GM04504 (cell line): ENCODE data around the gene NTSR1.
A peak's percentile ranks its signal among the peaks of the same experiment; 100 is the strongest.

Experiments
- DNase-seq: peaks from one replicate; pipeline ENCODE4 v3.0.0-alpha.2; 2012; ENCODE audit warnings: low read depth

Gene NTSR1

DNA sequence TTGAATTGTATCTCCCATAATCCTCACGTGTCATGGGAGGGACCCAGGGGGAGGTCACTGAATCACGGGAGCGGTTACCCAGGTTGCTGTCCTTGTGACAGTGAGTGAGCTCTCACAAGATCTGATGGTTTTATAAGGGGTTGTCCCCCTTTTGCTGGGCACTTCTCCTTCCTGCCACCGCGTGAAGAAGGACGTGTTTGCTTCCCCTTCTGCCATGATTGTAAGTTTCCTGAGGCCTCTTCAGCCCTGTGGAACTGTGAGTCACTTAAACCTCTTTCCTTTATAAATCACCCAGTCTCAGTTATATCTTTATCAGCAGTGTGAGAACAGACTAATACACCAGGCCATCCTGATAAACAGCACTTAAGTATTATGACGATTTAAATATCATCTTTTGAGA, 78.7 kb downstream of the NTSR1 start:
- DNase-seq, result no peak

DNA sequence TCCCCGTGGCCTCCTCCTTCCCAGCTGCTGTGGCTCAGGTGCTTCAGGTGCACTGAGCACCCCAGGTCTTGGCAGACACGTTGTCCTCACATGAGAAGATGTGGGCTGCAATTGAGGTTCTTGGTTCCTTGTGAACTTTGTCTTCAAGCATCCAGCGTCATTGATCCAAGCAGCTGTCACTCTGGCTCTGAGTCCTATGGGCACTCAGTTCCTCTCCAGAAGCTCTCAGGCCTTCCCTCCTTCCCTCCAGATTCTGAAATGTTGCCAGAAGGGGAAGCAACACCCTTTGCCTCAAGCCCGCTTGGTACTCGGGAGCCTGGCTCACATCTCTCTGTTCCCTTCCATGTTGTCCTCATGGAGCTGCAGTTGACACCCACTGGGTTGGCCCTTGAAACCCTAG, 79.2 kb downstream of the NTSR1 start:
- DNase-seq, result no peak

DNA sequence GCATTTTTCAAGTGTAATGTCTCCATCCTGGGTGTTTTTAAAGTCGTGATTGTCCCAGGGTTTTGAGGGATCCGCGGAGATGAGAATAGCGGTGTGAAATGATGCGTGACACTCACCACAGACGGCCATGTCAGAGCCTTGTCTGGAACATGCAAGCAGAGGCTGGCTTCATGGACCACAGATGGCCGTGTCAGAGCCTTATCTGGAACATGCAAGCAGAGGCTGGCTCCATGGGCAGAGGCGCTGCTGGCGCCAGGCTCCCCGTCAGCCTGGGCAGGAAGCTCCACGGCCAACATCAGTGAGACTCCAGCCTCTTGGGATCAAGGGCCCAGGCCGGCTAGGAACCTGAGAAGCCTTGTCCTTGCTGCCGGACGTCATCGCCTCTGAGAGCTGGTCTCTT, 80.0 kb downstream of the NTSR1 start:
- no peak for DNase-seq

DNA sequence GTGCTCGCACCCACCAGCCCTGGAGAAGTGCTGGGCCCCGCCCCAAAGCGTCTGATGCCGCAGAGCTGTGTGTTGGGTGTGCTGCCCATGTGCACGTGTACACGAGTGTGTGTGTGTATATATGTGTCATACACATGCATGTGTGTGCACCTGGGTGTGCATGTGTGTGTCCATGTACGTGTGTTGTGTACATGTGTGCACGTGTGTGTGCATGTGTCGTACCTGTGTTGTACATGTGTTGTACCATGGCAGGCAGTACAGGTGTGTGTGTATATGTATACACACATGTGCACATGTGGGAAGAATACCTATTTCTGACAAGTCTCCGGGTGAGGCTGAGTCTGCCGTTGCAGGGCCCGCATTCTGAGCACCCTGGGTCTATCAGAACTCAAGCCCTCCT, 81.4 kb downstream of the NTSR1 start:
- no peak for DNase-seq

DNA sequence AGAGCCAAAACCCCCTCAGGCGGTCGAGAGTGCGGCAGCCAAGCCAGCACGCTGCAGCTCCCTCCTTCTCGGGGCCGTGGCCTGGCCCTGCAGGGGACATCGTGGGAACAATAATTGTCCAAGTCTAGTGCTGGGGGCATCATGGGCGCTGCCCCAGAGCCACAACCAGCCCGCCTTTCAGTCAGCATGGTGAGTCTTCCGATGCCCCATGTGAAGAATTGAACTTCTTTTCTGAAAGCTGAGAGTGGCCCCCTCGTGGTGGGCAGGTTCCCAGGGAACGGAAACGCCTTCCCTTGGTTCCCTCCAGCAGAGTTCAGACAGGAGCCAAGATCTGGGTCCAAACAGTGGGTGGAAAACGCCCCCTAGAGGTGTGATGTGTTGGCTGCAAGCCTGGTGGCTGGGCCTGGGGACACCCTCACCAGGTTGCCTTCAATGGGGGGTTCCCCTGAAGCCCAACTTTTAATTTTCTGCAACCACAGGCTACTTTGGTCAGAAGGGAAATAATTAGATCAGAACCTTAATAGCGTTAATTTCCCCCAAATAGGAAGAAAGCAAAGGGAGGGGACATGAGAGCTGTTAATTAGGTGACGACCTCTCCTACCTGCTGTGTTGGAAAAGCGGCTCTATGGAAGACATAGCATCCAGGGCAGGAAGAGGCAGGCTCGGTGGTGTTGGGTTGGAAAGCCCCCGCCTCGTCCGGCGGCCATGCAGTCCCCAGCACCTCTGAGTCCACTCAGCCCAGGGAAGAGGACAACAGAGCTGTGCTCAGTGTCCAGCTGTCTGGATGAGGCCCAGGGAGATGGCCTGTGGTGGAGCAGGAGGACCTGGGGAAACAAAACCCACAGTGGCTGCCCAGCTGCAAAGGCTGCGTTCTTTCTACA, 82.9 kb downstream of the NTSR1 start:
- peak; percentile 74 for DNase-seq

DNA sequence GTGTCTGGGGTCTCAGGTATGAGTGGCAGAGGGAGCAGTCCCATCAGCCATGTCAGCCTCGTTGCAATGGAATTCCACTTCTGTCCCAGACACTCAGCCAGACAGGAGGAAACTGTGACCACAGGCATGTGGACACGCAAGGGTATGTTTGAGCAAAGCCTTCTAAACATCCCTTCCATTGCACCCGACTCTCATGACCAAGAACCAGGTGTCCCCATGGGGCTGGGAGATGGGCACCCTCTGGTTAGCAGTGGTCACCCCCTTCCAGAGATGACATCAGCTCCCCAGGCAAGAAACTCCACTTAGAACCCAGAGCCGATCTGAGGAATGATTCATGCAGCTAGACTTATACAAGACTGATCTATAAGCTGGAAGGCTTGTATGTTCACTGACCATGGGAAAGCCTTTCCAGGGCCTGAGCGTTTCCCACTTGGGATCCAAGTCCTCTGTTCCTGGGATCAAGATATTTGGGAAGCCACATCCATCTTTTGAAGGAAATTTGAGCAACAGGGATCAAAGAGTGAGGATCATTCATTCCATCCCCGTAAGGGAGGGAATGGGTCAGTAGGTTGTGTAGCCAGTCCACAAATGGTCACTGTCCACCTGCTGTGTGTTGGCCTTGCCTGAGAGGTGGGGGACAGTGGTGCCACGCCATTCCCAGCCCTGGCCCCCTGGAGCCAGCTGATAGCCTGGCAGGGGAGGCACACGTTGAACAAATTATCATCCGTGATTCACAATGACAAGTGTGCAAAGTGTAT, 83.7 kb downstream of the NTSR1 start:
- no peak for DNase-seq

DNA sequence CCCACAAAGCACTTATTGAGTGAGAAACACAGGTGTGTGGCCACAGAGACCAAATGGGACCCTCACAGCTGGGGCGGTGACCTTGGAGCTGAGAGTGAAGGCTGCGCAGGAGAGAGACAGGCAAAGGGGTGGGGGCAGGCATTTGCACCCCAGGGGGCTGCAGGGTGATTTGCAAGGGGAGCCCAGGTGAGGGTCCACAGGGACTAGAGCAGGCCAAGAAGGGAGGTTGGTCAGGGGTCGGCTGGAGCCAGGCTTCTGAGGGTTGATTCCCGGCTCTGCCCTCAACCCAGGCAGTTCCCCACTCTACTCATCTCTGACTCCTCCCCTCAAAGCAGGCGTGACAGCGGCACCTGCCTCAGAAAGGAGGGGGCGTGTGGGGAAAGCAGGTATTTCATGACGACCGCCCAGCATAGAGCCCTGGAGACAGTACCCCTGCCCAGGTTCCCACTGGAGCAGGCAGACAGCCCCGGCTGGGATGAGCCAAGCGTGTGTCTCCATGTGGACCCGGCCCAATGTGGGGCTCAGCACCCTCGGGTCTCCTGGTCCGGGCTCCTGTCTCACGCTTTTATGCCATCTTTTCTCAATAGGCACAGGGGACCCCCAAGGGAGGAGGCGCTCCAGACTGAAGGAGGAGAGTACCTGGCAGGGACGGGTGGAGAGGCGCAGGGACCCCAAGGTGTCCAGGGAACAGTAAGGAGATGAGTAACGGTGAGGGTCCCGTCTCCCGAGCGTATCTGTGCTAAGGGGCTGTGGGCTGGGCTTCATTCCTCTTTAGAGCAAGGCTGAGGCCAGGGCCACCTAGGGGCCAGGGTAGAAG, 84.5 kb downstream of the NTSR1 start:
- DNase-seq, result no peak

DNA sequence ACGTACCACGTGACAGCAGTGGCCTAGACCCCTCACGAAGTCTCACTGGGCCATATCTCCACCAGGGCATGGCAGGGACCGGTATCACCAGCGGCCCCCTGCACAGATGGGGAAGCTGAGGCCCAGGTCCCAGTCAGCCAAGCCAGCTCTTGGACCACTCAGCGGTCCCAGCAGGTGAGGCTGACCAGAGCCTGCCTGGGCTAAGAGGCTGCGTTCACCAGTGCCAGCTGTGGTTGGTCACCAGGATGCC, 85.0 kb downstream of the NTSR1 start:
- DNase-seq, result no peak

DNA sequence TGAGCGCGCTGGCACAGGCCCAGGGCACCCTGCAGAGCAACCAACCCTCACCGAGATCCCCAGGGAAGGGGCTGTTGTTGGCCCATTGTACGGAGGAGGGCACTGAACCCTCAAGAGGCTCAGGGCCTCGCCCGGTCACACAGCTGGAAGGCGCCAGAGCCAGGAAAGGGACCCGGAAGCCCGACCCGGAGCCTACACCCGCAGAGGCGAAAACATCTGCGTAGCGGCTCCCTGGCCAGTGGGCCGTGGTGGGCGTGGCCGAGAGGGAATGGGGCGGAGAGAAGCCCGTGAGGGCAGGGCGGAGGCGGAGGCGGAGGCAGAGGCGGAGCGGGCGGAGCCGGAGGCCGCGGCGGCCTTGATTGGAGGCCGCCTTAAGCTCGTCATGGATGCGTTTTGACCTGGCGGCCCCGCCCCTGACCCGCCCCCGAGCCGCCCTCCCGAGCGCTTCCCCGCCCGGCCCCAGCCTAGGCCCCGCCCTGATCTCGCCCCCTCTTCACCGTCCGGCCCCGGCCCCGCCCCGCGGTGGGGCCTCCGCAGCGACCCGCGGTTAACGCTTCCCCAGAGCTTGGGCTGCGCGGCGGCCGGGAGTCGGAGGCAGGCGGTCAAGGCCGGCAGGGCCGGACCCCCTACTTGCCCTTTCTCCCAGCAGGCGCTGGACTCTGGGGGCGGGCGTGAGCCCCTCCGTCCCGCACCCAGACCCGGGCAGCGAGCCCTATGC, 85.5 kb downstream of the NTSR1 start:
- peak; percentile 89 for DNase-seq

DNA sequence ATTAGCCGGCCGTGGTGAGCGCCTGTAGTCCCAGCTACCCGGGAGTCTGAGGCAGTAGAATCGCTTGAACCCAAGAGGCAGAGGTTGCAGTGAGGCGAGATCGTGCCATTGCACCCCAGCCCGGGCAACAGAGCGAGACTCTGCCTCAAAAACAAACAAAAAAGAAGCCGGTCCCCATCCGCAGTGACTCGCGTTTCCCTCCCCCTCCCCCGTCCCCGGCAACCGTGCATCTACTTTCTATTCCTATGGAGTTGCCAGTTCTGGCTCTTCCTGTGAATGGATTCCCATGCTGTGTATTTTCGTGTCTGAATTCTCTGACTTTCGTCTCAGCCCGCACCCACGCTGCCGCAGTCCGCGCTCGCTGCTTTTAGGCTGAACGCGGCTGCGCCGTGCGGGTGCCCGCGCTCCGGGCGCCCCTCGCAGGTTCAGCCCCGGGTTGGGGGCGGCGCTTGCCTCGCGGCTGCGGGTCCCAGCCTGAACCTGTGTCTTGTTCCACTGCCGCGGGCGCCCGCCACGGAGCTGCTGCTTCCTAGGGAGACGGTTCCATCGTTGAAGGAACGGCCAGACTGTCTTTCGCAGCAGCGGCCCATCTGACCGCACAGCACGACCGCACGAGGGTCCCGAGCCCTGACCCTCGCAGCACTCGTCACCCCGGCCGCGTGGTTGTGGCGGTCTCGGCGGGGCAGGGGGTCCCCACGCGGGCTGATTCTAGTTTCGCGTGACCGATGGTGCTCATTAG, 86.6 kb downstream of the NTSR1 start:
- no peak for DNase-seq

DNA sequence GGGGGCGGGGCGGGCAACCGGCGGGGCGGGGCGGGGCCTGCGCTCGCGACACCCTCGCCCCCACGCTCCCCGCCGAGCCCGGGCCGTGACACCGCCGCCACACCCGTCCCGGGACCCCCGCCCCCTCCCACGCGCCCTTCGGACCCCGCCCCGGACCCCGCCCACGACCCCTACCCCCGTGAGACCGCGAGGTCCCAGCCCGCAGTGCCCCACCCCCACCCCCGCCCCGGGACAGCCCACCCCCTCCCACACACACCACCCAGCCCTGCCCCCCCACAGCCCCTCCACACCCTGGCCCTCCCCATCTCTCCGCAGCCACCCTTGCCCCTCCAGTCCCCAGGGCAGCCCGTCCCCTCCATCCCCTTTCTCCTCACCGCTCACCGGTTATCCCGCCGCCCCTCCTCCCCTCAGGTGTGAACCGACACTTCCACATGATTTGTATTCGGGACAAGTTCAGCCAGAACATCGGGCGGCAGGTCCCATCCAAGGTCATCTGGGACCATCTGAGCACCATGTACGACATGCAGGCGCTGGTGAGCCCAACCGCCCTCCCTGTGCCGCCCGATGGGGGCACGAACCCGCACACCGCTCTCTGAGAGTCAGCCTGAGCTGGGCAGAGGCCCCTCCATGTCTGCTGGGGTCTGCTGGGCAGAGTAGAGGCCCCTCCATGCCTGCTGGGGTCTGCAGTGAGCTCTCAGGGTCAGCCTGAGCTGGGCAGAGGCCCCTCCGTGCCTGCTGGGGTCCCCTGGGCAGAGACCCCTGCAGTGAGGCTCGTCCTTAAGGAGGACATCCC, 88.3 kb downstream of the NTSR1 start:
- DNase-seq, result no peak

DNA sequence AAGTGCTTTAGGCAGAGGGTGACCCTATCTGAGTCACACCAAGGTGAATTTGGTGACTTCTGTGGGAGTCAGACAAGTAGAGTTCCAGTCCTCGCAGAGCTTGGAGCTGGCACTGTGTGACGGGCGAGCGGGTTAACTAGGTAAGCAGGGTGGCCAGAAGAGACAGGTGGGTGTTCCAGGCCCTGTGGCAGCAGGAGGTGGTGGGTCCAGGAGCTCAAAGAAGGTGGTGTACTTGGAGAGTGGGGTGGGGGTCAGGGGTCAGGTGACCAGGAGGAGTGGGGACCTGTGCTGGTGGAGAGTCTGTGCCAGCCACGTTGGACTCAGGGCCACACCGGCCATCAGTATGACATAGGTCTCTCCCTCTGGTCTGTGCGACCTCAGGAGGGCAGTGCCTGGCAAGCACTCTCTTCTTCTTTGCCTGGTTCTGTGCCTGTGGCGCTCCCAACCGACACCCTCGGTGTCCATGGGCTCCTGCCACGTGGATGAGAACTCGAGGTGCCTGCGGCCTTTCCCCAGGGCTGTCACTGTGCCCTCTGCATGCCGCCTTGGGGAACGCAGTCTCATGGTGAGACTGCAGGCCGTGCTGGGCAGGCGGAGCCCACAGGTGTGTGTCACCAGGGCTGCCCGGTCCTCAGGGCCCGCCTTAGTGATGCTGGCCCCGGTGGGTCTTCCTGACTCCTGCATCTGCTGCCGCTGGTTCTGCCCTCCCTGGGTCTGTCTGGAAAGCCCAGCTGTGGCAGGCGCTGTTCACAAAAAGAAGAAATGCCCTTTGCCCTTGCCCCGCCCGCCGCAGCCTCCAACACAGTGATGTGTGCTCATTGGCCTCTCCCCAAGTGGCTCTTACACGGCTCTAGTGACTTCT, 89.3 kb downstream of the NTSR1 start:
- no peak for DNase-seq

DNA sequence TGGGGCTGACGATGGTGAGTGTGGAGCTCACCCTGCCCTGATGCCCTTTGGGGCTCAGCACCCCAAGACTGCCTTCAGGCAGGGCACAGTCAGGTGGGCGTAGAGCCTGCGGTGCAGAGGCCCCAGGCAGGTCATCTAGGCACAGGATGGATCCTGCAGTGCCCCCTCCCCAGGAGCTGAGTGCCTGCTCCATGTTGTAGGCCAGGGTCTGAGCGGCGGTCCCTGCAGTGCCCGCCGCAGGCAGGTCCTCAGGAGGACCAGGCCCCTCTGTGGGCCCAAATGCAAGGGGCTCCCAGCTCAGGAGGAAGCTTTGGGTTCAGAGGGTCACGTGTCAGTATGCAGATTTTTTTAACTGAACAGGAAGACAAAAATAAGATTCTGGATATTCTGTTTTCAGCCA, 90.4 kb downstream of the NTSR1 start:
- no peak for DNase-seq

DNA sequence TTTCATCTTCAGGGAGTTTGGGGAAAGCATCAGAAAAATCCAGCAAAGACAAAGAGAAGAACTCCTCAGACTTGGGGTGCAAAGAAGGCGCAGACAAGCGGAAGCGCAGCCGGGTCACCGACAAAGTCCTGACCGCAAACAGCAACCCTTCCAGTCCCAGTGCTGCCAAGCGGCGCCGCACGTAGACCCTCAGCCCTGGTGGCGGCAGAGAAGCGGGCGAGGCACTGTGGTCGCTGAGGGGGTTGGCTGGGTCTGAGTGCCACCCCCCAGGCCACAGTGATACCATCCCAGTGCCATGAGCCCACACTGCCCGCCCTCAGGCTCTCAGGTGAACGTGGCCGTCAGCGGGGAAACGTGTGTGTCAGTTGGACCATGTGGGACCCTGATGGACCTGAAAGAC, 90.8 kb downstream of the NTSR1 start:
- no peak for DNase-seq

DNA sequence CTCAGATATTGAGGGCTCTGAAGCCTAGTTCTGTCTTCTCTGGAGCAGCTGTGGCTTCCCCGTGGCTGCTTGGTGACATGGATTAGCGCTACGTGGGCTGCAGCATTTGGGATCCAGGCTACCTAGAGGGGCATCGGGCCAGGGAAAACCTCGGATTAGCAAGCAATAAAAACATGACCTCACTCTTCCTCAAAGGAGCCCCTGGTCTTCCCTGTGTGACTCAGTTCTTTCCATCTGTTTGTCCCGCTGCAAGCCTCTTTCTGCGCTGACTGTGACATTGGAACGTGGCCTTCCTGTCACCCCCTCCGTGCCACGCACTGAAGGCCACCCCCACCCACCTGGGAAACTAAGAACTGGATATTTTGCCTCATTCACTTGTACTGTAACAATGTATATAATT, 91.2 kb downstream of the NTSR1 start:
- no peak for DNase-seq

DNA sequence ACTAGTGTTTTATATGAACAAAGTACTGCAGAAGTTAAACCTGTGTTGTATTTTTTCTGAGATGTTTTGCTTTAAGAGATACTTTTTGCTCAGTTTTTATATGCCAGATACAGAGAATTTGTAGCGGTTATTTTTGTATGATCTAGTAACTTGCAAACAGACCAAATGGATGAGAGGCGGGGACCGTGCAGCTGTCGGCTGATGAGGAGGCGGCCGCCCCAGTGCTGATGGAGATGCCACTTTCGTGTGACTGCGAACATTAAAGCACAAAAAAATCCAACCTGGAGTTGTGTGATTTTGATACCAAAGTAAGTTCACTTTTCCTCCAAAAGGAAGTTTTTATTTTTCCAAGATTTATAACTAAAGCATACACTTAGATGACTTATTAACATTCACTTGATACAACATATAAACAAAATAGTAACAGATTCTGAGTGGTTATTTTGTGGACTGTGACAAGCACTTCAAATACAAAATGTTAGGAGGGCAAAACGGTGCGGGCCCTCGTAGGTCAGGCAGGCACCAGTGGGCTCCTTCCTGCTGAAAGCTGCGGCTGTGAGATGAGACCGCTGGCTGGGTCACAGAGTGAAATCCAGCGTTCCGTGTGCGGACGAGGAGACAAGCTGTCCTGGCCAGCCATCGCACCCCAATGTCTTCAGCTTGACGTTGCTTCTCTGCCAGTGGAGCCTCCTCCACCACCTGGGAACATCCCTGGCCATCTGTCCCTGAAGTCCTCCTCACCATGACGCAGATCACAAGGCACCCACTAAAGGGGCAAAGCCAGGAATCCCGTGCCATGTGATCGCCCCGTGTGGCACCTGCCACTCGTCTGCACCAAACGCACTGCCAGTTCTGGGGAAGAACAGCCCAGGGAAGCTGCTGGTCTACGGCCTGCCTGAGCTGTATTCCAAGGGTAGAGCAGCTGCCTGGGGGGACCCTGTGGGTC, 92.0 kb downstream of the NTSR1 start:
- no peak for DNase-seq

DNA sequence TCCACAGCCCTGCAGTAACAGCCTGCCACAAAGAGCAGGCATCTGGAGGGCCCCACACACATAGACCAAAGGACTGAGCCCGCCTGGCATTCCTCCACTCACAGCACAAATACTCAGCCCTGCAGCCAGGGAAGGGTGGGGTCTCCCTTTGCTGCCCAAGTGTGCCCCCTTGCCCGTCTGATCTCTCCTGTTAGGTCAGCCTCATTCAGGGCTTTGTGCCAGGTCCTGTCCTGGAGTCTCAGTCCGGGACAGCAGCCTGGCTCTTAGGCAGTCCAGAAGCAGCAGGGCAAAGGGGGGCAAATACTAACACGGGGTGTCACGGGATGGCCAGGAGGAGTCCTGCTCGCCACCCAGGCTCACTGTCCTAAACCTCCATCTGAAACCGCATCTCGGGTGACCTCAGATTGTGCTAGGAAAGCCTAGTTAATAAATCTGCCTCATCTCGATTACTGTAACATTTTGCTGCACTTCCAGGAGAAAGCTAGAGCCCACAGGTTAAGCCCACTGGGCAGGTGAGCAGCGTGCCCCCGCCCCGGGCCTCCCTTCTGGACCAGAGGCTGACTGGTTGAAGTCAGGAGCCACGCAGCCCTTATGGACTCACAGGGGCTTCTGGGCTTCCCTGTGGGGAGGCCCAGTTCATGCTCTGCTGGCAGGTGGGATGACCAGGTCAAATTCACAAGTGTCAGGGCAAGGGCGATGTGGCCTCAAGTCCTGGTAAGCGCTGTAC, 92.8 kb downstream of the NTSR1 start:
- DNase-seq, result no peak
